ENCODE measurements around the gene DTX4.

DNA sequence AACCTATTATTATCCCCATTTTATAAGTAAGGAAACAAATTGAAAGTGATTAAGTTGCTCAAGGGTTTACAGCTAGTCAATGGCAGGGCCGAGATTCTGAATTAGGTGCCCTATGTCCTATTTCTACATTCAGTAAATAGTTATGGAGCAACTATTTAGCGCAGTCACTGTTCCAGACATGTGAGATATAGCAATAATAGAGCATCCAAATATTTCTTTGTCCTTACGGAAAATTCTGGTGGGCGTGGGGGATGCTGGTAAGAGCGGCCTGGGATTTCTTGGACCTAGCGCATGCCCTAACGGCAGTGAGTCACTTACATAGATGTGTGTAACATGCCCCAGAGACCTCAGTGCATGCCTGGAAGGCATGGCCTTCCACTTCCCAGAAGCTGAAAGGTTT, 4.4 kb downstream of the DTX4 start:
- TF ChIP-seq, protein P1, sequence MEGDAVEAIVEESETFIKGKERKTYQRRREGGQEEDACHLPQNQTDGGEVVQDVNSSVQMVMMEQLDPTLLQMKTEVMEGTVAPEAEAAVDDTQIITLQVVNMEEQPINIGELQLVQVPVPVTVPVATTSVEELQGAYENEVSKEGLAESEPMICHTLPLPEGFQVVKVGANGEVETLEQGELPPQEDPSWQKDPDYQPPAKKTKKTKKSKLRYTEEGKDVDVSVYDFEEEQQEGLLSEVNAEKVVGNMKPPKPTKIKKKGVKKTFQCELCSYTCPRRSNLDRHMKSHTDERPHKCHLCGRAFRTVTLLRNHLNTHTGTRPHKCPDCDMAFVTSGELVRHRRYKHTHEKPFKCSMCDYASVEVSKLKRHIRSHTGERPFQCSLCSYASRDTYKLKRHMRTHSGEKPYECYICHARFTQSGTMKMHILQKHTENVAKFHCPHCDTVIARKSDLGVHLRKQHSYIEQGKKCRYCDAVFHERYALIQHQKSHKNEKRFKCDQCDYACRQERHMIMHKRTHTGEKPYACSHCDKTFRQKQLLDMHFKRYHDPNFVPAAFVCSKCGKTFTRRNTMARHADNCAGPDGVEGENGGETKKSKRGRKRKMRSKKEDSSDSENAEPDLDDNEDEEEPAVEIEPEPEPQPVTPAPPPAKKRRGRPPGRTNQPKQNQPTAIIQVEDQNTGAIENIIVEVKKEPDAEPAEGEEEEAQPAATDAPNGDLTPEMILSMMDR (conservative IDR thresholded peaks at IDR 0.05; ENCODE audit: low read depth, low read length): no peak
- TF ChIP-seq EZH2phosphoT487 (IDR thresholded peaks at IDR 0.05; ENCODE audit: borderline replicate concordance, low read length) (no peak), EZH2 (IDR thresholded peaks at IDR 0.05; ENCODE audit: low read length, unreplicated experiment) (no peak)
